HG03378 (cell line): Measurements from ENCODE around the gene AQP3.
A peak's percentile ranks its signal among the peaks of the same experiment; 100 is the strongest.
"Not testable (repeated sequence)": the region's sequence is repeated elsewhere in the genome, so short reads cannot be mapped to it uniquely, and the experiment has no call there.

Experiments
- ATAC-seq: cut with Tn5 transposase; IDR thresholded peaks from one replicate; pipeline ENCODE4 v1.9.1; 2021; ENCODE audit warnings: mild to moderate bottlenecking, moderate library complexity; ENCODE audit not compliant: unreplicated experiment

The AQP3 gene

DNA sequence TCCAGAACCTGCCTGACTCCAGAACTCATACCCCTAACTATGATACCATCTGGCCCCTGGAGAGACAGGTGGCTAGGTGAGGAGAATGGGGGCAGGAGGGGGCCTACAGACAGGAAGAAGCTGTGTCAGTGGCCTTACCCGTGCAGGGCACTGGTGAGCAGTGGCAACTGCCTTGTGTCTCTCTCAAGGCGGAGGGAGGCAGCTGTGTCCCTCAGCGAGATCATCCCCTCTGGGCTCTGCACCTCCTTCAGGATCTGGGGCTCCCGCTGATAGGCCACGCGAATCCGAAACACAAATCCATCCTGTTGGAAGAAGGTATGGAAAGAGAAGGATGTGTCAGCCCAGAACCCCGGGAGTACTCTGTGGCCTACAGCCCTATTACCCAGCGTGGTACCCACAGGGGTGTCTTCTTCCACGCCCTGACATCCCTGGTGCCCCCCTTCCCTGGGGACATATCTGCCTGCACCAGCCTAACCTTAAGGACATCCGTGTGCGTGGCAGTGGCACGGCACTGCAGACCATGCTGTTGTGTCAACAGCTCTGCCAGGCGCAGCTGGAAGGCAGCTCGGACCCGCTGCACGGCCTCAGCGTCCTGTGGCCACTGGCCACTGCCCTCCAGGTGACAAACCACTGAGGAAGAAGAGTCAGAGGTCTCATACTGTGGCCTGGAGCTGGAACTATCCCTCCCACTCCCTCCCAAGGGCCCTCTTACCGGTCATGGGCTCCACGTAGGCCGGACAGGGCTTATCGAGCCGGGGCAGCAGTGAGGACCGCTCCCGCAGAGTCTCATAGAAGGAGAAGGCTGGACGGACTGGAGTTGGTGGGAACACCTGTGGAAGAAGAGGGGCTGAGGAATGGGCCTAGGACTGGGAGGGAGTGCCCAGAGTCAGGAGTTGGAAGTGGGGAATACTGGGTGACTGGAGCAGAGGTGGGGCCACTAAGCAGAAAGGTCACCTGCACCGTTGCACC, 18.5 kb upstream of the AQP3 start:
- no peak for ATAC-seq

DNA sequence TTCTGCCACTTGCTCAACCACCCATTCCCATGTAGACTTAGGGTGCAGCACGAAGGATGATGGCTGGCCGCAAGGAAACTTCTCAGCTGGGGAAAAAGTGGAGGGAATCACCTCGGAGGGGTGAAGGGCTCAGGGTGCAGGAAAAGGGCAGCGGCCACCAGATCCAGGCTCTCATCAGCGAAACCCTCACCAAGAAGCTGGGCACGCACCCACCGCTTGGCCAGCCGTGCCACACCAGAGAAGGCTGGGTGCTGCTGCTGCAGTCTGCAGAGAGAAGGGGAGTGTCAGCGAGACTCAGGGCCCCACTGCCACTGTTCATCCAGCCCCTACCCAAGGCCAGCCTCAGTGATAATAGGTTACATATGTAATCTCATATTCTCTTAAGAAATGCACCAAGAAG, 17.7 kb upstream of the AQP3 start:
- no peak for ATAC-seq

DNA sequence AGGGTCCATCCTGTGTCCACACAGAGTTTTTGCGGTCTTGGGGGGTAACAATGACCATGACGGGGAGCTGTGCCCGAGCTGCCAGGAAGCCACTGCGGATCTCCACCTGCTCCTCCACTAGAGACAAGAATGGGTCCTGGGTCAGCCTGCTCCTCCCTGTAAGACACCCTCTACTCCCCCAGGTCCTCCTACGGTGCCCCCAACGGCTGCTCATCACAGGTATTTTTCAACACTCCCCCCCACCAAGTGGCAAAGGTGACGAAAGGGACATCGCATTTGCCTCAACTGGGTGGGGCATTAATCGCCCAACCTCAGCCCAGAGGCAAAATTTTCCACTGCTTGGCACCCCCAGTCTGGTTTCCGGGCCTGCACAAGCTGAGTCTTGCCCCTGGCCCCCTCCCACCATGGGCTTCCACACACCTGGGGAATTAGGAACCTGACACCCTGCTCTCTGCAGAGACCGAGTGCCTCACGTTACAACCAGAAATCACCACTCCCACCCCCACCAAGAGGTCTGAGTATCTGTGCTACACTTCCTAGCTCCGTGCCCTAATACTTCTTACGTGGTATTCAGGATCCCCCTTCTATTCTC, 16.7 kb upstream of the AQP3 start:
- ATAC-seq: no peak

DNA sequence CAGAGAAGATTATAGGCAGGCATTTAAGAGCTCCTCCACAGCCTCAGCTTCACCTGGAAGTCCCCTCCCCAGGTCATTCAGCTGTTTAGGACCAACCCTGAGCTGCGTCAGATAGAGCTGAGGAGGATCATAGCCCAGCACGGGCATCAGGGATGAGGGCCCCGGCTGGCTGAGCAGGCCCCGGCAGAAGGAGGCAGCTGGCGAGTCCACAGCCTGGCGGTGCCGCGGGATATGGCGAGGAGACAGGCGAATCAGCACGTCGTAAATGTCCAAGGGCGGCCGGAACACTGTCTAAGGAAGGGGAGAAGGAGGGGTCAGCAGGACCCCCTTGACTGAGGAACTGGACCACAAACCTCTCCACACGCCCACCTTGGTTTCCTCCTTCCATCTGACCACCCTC, 15.8 kb upstream of the AQP3 start:
- no peak for ATAC-seq

DNA sequence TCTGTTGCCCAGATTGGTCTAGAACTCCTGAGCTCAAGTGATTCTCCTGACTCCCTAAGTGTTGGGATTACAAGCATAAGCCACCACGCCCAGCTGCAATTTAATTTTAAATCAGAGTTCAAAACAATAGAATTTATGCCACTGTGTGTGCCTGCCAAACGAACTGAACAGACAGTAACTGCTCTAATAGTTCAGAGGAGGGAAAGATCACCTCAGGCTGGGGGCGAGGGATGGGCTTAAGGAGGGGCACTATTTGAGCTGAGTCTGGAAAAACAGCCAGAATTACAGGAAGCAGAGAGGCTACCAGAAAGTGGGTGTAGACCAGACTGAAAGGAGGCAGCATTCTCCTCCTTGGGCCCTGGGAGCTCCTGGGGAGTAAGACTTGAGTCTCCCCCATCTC, 14.1 kb upstream of the AQP3 start:
- ATAC-seq: no peak

DNA sequence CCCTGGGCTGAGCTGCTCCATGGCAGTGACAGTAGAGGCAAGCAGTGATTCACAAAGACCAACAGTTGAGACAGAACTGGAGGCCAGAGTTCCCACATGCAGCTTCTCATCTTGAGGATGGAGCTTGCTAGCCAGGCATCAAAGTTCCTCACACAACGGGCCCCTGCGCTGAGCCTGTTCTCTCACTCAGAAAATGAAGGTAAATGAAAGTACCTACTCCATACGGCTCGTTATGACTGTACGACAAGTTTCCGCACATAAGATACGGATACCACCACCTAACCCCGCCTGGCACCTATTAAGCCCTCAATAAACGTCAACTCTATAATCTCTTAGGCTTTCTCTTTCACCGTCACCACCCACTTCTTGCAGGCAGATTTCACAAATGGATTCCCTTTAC, 13.5 kb upstream of the AQP3 start:
- no peak for ATAC-seq

DNA sequence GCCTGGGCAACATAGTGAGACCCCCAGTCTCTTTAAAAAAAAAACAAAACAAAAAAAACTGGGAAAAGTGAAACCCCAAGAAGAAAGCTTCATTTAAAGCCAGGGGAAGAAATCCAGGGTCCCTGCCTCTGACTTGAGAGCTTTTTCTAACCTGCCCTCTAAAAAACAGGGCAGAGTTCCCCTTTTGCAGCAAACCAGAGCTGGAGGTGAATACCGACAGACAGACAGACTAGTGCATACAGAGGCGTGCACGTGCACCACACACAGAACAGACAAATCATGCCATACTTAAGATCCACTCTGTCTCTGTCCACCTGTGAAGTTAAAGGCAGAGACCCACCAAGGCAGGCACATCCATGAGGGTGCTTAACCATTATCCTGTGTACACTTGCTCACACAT, 11.7 kb upstream of the AQP3 start:
- no peak for ATAC-seq

DNA sequence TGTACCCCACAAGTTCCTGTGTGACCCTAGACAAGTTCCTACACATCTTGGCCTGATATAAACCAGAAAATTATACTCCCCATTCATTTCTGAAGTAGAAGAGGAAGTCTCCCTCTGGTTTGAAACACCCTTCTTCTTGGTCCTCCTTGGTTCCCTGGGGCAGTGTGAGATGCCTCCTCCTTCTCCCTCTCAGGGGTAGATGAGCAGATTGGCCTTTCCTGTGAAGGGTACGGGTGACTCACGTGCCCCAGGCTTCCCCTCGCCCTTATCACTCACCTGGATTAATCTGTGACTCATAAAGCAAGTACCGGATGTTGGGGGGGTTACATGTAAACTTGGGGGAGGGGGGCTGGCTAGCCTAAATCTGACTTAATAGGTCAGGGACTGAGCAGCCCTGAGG, 11.1 kb upstream of the AQP3 start:
- ATAC-seq: peak; percentile 68

DNA sequence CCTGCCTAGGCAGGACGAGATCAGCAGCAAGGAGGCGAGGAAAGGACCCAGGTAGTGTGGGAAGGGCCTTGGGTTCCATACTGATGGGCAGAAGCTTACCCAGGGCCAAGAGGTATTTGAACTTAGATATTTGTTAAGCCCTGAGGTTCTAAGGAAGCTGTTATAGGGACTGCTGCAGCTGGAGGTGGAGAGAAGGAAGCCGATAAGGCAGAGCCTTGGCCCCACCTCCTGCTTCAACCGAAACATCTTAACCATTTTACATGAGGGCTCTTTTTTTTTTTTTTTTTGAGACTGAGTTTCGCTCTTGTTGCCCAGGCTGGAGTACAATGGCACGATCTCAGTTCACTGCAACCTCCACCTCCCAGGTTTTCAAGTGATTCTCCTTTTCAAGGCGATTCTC, 8.6 kb upstream of the AQP3 start:
- no peak for ATAC-seq

DNA sequence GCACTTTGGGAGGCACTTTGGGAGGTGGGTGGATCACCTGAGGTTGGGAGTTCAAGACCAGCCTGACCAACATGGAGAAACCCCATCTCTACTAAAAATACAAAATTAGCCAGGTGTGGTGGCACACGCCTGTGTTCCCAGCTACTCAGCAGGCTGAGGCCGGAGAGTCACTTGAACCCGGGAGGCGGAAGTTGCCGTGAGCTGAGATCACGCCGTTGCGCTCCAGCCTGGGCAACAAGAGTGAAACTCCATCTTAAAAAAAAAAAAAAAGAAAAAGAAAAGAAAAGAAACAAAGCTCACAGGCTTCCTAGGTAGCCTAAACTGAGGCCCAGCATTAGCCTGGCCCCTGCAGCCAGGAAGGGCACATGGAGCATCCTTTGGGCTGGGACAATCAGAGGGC, 8.1 kb upstream of the AQP3 start:
- ATAC-seq: not testable (repeated sequence)

DNA sequence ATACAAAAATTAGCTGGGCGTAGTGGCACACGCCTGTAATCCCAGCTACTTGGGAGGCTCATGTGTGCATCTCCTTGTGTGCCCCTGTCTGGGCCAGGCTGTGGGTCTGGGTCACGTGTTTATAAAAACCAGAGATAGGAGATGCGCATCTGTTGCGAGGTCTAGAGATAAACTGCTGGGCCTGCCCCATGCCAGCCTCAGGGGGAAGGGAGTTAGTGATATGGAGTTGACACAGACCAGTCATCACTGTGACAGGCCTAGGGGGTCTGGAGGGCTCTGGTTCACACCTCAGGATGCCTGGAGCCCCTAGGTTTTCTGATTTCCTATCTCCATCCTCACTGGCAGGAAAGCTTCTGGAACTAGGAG, 7.3 kb upstream of the AQP3 start:
- ATAC-seq: not testable (repeated sequence)

DNA sequence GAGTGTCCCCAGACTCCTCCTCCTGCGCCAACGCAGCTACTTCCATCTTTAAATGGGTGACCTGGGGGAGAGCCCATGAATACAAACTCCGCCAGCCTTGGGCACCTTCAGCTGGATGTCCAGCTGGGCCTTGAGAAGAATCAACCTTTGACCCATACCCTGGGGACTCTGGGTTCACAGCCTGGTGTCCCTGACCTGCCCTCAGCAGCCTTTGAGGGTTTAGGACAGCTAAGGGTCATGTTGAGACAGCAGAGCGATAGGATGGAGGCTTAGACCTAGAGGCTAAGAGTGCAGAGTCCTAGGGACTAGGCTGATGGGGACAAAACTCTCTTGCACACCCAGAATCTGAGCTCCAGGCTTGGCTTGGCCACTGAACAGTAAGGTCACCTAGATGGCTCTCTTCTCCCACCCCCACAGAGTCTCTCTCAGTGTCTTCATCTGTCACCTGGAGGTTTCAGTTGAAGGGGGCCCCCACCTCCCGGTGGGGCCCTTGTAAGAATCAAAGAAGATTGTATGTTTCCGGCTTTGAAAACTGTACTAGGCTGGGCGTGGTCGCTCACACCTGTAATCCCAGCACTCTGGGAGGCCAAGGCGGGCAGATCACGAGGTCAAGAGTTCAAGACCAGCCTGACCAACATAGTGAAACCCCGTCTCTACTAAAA, 6.7 kb upstream of the AQP3 start:
- ATAC-seq: no peak

DNA sequence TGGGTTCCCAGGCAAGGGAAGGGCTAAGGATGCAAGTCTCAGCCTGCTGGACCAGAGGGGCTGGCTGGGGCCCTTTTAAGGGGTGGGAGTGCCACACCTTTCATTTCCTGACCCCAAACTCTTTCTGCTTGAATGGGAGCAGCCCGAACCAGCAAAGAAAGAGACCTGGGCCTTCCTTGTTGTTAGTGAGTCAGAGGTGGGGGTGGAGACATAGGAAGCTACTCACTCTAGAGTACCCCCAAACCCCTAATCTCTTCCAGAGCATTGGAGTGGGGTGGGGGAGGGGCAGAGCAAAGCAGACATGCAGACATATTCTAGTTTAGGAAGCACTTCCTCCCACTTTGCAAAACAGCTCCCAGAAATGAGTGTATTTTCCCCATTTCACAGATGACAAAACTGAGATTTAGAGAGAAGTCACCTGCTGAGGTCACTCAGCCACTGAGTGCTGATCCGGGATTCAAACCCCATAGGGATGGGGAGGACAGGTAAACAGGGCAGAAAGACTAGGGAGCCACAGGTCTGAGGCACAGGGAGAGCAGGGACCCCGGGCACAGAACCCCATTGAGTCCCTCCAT, 6.0 kb upstream of the AQP3 start:
- ATAC-seq: no peak

DNA sequence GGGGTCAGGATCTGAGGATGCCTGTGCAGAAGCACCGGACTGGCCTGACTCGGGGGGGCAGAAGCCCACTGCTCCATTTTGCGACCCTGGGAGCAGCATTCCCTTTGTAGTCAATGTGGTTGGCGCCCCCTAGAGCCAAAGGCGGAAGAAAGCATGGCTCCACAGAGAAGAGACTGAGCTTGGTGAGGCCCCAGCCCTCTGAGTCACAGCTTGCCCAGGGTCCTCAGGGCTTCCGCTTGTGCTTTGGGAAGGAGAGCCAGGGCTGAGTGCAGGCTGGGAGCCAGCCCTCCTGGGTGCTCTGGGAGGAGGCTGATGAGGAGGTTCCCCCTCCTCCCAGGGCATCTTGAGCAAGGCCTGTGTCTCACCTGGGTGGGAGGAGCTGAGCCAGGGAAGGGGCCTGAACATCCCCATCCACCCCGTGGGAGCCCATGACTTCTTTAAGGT, 5.5 kb upstream of the AQP3 start:
- ATAC-seq: no peak

DNA sequence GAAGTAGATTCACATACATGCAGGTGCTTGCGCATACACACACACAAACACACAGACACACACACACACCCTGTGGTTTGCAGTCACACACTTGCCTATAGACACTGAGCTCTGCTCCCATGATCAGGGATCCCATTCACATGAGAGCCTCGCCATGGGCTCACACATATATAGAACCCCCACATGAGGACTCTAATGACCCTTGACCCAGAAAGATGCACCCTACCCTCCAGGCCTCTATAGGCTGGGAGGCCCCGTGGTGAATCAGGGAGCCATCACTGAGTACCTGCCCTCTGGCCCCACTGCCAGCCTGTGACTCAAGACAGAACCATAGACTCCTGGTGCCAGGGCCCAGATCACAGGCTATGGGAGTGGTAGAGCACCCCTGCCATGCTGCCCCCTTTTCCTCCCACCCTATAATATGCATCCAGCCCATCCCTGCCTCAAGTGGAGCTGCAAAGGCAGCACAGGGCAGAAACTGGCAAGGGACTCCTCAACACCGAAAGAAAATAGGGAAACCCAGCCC, 3.3 kb upstream of the AQP3 start:
- ATAC-seq: no peak

DNA sequence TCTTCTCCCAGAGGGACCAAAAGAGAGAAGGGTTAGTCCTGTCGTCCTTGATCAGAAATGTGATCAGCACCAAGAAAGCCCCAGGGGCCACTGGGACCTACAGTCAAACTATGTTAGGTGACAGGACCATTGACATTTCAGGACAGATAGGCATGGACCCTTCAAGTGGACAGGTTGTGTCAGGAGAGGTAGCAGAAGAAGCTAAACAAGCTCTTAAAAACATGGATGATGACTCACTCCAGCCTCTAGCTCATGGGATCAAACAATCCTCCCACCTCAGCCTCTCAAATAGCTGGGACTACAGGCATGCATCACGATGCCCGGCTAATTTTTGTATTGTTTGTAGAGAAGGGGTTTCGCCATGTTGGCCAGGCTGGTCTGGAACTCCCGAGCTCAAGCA, 2.3 kb upstream of the AQP3 start:
- no peak for ATAC-seq

DNA sequence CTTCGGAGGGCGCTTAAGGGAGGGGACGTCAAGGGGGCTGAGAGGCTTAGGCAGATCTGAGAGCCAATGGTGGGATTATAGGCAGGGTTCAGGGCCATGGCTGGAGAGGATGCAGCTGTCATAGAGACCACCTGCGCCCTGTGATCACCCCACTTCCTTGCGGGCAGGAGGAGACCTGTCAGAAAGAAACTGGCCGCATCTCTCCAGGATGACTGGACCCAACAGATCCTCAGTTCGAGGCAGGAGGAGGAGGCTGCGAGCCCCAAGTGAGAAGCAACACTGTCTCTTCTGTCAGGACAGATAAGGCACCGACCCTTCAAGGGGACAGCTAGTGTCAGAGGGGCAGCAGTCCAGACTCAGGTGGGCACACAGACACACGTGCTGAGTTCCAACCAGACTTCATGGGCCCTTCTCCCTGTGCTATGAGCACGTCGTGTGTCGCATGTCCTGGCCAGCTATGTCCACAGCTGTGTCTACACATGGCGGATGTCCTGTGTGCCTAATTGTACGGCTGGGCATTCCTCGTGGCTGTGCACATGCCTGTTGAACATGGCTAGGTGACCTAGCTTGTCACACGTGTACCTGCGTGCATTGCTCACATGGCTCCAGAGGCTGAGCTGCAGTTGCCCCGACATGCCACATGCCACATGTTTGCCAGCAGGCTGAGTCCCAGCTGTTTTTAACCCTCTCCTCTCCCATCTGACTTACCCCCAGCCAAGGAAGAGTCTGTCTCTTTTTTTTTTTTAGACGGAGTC, 583 bp upstream of the AQP3 start:
- ATAC-seq: no peak

DNA sequence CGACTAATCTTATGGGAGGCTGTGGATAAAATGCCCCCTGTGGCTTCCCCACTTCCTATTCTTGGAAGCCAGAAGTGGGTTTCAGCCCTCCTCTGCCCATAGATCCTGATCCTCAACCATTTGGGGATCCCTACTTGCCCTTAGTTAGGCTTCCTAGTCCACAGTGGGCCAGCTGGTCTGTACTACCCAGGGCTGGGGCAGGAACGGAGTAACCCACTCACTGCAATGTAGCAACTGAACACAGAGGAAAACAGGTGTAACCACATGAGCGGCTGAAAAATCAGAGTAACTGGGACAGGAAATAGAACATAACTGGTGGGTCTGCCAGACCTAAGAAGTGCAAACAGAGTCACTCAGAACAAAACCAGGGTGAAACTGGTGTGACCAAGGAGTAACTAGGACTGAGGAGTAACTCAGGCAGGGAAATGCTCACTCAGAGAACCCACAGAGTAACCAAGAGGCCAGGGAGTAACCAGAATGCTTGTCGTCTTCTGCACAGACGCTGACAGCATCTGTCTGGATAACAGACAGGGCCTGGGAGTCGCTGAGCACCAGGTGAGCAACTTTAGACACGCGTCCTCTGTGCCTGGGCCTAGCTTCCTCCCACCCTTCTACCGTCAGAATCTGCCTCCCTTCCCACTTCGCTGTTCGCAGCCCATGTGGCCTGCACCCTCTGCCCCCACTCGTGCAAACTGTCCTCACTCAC, 1.0 kb downstream of the AQP3 start:
- peak; percentile 92 for ATAC-seq

DNA sequence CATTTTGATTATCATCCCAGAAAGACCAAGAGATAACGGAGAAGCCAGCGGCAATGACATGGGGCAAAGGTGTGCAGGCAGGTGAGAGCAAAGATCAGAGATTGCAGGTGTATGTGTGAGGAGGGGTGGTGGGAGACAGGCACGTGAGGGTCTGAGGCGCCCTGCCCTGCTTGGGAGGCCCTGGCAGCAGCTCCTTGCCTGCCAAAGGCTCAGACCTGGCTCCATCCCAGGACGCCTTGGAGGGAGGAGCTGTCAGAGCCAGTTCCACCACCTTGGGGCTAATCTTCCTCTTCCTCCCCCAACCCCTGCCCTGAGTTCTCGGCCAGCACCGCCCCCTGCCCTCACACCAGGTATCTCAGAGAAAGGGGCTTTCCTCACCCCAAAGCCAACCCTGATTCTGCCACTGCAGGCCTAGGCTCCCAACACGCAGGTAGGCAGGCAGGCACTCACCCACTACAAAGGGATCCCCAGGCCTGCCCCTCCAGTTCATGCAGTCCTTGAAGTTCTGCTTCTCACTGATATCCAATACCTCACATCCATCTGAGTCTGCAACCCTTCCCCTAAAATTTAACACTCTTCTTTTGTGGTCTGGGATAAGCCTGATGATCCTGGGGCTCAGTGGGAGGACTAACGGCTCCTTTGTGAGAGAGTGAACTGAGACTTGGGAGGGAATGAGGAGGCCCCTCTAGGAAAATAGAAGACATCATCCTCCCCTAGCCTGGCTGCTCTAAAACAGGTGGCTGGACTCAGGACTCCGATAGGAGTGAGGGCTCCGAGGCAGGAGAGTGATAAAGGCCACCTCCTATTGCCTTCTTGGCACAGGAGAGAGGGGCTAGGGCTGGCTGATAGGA, 1.8 kb downstream of the AQP3 start:
- no peak for ATAC-seq
